Measurements from ENCODE around the gene TRMT2A.

TRMT2A gene

GRCh38 chr22:20106205-20106848 lies 10.7 kb downstream of the TRMT2A start:
- no peak for DNase-seq (ENCODE audit: low read depth, low spot score)

GRCh38 chr22:20105456-20106204 lies 11.4 kb downstream of the TRMT2A start:
- DNase-seq (ENCODE audit: low read depth, low spot score): no peak

GRCh38 chr22:20102203-20102780 lies 14.7 kb downstream of the TRMT2A start:
- DNase-seq (ENCODE audit: low read depth, low spot score): no peak

GRCh38 chr22:20101638-20102037 lies 15.4 kb downstream of the TRMT2A start:
- no peak for DNase-seq (ENCODE audit: low read depth, low spot score)

- no peak for DNase-seq (ENCODE audit: low read depth, low spot score)
Observed at GRCh38 chr22:20099099-20099711, 17.8 kb downstream of the TRMT2A start.

- DNase-seq (ENCODE audit: low read depth, low spot score): no peak
Observed at GRCh38 chr22:20096574-20097420, 20.2 kb downstream of the TRMT2A start.

- DNase-seq (ENCODE audit: low read depth, low spot score): no peak
Observed at GRCh38 chr22:20095521-20095920, 21.5 kb downstream of the TRMT2A start.

- no peak for DNase-seq (ENCODE audit: low read depth, low spot score)
Observed at GRCh38 chr22:20094197-20094807, 22.7 kb downstream of the TRMT2A start.

GRCh38 chr22:20093418-20094196 lies 23.4 kb downstream of the TRMT2A start:
- DNase-seq (ENCODE audit: low read depth, low spot score): no peak

GRCh38 chr22:20092477-20092854 lies 24.6 kb downstream of the TRMT2A start:
- DNase-seq (ENCODE audit: low read depth, low spot score): no peak

- DNase-seq (ENCODE audit: low read depth, low spot score): no peak
Observed at GRCh38 chr22:20091690-20092476, 25.1 kb downstream of the TRMT2A start.

- no peak for DNase-seq (ENCODE audit: low read depth, low spot score)
Observed at GRCh38 chr22:20090730-20091240, 26.2 kb downstream of the TRMT2A start.

GRCh38 chr22:20089977-20090729 lies 26.9 kb downstream of the TRMT2A start:
- no peak for DNase-seq (ENCODE audit: low read depth, low spot score)

GRCh38 chr22:20089226-20089976 lies 27.6 kb downstream of the TRMT2A start:
- DNase-seq (ENCODE audit: low read depth, low spot score): no peak

- no peak for DNase-seq (ENCODE audit: low read depth, low spot score)
Observed at GRCh38 chr22:20088263-20088648, 28.8 kb downstream of the TRMT2A start.

GRCh38 chr22:20087319-20088262 lies 29.4 kb downstream of the TRMT2A start:
- no peak for DNase-seq (ENCODE audit: low read depth, low spot score)

- DNase-seq (ENCODE audit: low read depth, low spot score): no peak
Observed at GRCh38 chr22:20086763-20087162, 30.3 kb downstream of the TRMT2A start.
